Ishikawa (cell line): ENCODE data around the gene SAT2.

Source experiments
- CEBPB ChIP-seq: IDR thresholded peaks from 2 replicates; pipeline ENCODE4 v1.6.1; 2012
- CREB1 ChIP-seq: IDR thresholded peaks from 2 replicates; pipeline ENCODE4 v1.6.1; 2012; ENCODE audit warnings: low read depth
- EGR1 ChIP-seq: IDR thresholded peaks from 2 replicates; pipeline ENCODE4 v1.6.1; 2012
- EP300 ChIP-seq: IDR thresholded peaks from 2 replicates; pipeline ENCODE4 v1.6.1; 2012; ENCODE audit warnings: borderline replicate concordance
- FOXM1 ChIP-seq: IDR thresholded peaks from 2 replicates; pipeline ENCODE4 v1.6.1; 2012; ENCODE audit warnings: low read depth, borderline replicate concordance
- MAX ChIP-seq: IDR thresholded peaks from 2 replicates; pipeline ENCODE4 v1.6.1; 2012
- NFIC ChIP-seq: IDR thresholded peaks from 2 replicates; pipeline ENCODE4 v1.6.1; 2012
- RAD21 ChIP-seq: IDR thresholded peaks from 2 replicates; pipeline ENCODE4 v1.6.1; 2012; ENCODE audit warnings: low read depth
- REST ChIP-seq: IDR thresholded peaks from 2 replicates; pipeline ENCODE4 v1.6.1; 2012; ENCODE audit warnings: low read depth, mild to moderate bottlenecking
- TAF1 ChIP-seq: IDR thresholded peaks from 2 replicates; pipeline ENCODE4 v1.6.1; 2012; ENCODE audit warnings: low read depth, mild to moderate bottlenecking
- TCF12 ChIP-seq: IDR thresholded peaks from 2 replicates; pipeline ENCODE4 v1.6.1; 2012; ENCODE audit warnings: low read depth
- TEAD4 ChIP-seq: IDR thresholded peaks from 2 replicates; pipeline ENCODE4 v1.6.1; 2012
- USF1 ChIP-seq: IDR thresholded peaks from 2 replicates; pipeline ENCODE4 v1.6.1; 2012
- YY1 ChIP-seq: IDR thresholded peaks from 2 replicates; pipeline ENCODE4 v1.6.1; 2012; ENCODE audit warnings: low read depth
- ZBTB7A ChIP-seq: IDR thresholded peaks from 2 replicates; pipeline ENCODE4 v1.6.1; 2012; ENCODE audit warnings: low read depth

Gene SAT2

GRCh38 chr17:7611635-7612293, 15.9 kb downstream of the SAT2 start:
- TF ChIP-seq FOXM1 = no peak
- TF ChIP-seq EP300 = no peak
- TF ChIP-seq CREB1 = no peak
- no peak for TF ChIP-seq USF1
- no peak for TF ChIP-seq YY1
- no peak for TF ChIP-seq CEBPB
- TF ChIP-seq TCF12 = no peak
- no peak for TF ChIP-seq NFIC
- no peak for TF ChIP-seq RAD21
- no peak for TF ChIP-seq REST
- no peak for TF ChIP-seq TAF1
- TF ChIP-seq MAX = no peak
- TF ChIP-seq TEAD4 = no peak
- TF ChIP-seq ZBTB7A = no peak
- TF ChIP-seq EGR1 = no peak

GRCh38 chr17:7610641-7611040, 17.0 kb downstream of the SAT2 start:
- TF ChIP-seq EGR1 = no peak
- TF ChIP-seq NFIC = 0 out of 2 replicates have a peak, but pooled peaks have one; percentile 26

GRCh38 chr17:7606280-7606679, 21.3 kb downstream of the SAT2 start:
- TF ChIP-seq TEAD4 = no peak
- no peak for TF ChIP-seq TAF1
- TF ChIP-seq MAX = no peak
- TF ChIP-seq REST = no peak
- TF ChIP-seq NFIC = no peak
- no peak for TF ChIP-seq USF1
- TF ChIP-seq TCF12 = no peak

- TF ChIP-seq RAD21 = no peak
- no peak for TF ChIP-seq USF1
- TF ChIP-seq EGR1 = no peak
- no peak for TF ChIP-seq REST
- TF ChIP-seq YY1 = no peak
- no peak for TF ChIP-seq FOXM1
- no peak for TF ChIP-seq CREB1
- TF ChIP-seq TCF12 = no peak
- TF ChIP-seq NFIC = no peak
- no peak for TF ChIP-seq CEBPB
- TF ChIP-seq MAX = no peak
- TF ChIP-seq TEAD4 = no peak
- no peak for TF ChIP-seq TAF1
- TF ChIP-seq EP300 = no peak
- no peak for TF ChIP-seq ZBTB7A
These were observed 34.3 kb downstream of the SAT2 start for GRCh38 chr17:7593296-7593695.
